A673 (cell line): Measurements from ENCODE around the gene NCLN.

Source experiments
- CTCF ChIP-seq: fragments of 300-800, 200-600 bp; sonication (generic); conservative IDR thresholded peaks from 2 replicates; pipeline ENCODE4 v1.5.1; 2017; ENCODE audit warnings: low read depth, mild to moderate bottlenecking, antibody characterized with exemption, low read length, moderate library complexity, mixed read lengths
- EZH2 ChIP-seq: fragments of 200-600 bp; sonication (generic); IDR thresholded peaks from 2 replicates; pipeline ENCODE4 v1.6.1; 2017; ENCODE audit warnings: borderline replicate concordance, low read depth, mild to moderate bottlenecking, mixed read lengths, antibody characterized with exemption, low read length; ENCODE audit not compliant: poor library complexity, severe bottlenecking

- TF ChIP-seq CTCF (no peak), EZH2 (no peak)
Measured at GRCh38 chr19:3245050-3245449, 59.3 kb downstream of the NCLN start.
